HG03039 (cell line): ENCODE data around the gene MYO1D.
"Not testable (repeated sequence)": the region's sequence is repeated elsewhere in the genome, so short reads cannot be mapped to it uniquely, and the experiment has no call there.

ENCODE experiments used
- ATAC-seq: cut with Tn5 transposase; IDR thresholded peaks from one replicate; pipeline ENCODE4 v1.9.1; 2021; ENCODE audit warnings: mild to moderate bottlenecking, moderate library complexity; ENCODE audit not compliant: unreplicated experiment

MYO1D gene

DNA sequence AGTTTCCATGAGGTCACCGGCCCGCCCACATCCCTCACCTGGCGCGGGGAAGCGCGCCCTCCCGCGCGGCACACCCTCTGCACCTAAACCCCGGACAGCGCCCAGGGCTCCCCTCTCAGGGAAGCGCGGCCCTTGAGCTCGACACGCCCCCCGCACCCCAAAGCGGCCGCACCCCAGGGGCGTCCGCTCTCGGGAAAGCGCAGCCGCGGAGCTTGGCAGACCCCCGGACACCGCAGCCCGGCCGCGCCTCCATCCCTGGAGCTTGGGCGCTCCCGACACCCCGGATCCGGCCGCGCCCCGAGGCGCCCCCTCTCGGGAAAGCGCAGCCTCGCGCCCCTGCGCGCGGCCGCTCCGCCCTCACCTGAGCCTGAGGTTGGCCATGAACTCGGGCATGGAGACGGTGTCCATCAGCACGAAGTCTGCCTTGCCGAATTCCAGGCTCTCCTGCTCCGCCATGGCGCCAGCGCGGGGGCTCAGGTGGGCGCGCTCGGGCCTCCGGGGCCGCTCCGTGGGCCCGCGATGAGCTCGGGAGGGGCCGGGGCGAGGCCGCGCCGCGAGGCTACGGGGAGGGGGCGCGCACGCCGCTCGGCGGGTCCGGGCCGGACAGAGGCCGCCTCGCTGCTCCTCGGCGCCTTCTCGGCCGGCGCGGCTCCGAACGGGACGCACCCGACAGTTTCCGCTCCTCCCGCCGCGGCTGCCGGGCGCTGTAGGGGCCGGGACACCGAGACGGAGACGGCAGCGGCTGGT lies at the start of gene MYO1D:
Gene MYO1D (minus strand): TSS at position 708 of the 747 bp plus-strand sequence. CDS start 252 bp downstream, at position 456.
- peak; percentile 64 for ATAC-seq

DNA sequence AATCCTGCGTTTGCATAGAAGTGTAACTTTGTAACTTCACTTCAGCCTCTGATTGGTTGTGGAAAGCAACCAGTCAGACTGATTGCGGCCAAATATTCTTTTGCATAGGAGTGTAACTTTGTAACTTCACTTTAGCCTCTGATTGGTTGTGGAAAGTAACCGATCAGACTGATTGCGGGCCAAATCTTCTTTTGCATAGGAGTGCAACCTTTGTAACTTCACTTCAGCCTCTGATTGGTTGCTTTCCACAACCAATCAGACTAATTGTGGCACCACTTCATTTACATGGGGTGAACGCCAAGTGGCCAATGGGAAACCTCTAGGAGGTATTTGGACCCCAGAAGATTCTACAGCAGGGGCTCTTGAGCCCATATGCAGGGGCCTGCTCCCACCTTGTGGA lies 49.3 kb upstream of the MYO1D start:
- ATAC-seq: no peak

DNA sequence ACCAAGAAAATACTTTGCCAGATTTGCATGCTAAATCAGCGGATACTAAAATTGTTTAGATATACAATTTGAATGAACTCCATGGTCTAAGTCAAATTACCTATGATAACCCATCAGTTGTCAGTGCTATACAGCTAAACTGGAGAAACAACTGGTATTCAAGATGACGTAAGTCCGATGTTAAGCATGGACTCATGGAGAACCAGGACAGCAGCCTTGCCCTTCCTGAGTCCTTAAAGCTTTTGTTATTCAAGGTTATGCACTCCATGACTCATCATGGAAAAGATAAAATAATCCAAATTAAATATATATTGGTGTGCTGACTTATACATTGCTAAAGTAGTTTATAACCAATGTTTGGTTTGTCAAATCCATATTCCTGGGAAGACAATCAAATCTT lies 47.0 kb upstream of the MYO1D start:
- ATAC-seq: not testable (repeated sequence)

DNA sequence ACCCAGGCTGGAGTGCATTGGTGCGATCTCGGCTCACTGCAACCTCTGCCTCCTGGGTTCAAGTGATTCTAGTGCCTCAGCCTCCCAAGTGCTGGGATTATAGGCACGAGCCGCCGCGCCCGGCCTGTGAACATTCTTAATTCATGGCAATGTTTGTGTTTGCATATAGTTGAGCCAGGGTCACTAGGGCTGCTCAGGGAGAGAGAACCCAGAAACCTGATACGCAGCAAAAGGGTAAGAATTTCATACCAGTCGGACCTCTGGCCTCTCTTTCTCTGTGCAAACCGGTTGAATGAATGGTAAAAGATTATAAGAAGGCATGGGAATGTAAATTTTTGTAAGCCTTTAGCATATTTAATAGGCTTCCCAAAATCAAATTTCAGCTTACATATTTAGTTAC lies 44.1 kb upstream of the MYO1D start:
- no peak for ATAC-seq

DNA sequence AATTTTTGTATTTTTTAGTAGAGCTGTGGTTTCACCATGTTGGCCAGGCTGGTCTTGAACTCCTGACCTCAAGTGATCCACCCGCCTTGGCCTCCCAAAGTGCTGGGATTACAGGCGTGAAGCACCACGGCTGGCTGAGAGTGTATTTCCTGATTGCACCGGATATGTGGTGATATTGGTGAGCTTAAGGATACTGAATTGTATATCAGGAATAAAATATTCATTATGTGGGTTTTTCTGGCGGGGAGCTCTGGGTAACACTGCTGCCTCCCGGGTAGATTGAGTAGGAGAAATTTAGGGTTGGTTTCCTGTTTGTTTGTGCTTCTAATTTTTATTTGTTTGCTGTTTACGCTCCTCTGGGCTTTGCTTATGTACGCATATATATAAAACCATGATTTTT lies 43.4 kb upstream of the MYO1D start:
- no peak for ATAC-seq

DNA sequence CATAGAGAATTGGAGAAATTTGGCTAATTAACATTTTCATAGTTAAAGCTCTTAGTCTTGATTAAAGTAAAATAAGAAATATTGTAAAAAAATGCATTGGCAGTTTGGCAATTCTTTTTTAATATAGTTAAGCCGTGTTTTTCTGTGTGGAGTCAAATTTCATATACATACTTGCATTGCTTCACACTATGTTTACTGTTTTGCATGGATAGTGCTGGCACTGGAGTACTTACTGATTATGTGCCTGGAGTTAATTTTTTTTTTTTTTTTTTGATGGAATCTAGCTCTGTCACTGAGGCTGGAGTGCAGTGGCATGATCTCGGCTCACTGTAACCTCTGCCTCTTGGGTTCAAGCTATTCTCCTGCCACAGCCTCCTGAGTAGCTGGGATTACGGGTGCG lies 43.0 kb upstream of the MYO1D start:
- ATAC-seq: not testable (repeated sequence)

DNA sequence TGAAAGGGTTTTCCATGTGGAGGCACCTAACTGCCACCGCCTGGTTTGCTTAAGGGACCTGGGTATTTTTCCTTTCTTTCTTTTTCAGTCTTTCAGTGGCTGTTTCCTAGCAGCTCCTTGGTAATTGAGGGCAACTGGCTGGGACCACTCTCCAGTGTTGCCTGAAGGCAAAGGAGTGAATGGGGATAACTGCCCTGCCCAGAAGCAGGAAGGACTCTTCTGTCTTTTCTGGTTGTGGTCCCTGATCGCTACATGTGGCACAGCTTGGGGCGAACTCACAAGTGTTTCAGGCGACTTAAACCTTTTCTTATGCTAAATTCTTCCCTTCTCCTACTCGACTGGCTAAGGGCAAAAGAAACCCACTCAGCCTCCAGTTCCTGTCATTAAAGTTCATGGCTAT lies 40.9 kb upstream of the MYO1D start:
- no peak for ATAC-seq

DNA sequence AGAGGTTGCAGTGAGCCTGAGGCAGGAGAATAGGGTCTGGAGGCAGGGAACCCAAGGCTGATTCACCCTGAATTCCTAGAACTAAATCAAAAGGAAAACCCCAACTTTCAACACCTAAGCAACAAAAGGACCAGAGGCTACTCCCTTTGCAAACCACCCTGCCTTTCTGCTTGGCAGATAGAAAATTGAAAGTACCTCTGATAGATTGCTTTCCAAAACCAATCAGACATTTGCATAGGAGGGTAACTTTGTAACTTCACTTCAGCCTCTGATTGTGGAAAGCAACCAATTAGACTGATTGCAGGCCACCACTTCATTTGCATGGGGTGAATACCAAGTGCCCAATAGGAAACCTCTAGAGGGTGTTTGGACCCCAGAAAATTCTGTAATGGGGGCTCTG lies 40.2 kb upstream of the MYO1D start:
- ATAC-seq: no peak

DNA sequence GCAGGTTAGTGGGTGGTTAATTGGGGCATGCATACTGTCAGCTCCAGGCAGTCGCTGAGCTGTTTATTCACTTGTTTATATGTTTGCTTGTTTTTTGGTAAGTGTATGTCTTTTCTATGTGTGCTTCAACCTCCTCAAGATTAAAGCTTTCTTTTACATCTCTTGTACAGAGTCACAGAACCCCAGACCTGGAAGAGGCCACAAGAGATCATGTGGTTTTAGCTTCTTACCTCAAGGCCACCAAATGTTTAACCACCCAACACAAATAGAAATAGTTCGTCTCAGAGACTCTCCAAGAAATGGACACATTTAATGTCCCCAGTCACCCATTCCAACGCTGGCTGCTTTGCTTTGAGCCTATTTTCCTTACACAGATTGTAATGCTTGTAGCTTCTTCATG lies 39.2 kb upstream of the MYO1D start:
- ATAC-seq: no peak

DNA sequence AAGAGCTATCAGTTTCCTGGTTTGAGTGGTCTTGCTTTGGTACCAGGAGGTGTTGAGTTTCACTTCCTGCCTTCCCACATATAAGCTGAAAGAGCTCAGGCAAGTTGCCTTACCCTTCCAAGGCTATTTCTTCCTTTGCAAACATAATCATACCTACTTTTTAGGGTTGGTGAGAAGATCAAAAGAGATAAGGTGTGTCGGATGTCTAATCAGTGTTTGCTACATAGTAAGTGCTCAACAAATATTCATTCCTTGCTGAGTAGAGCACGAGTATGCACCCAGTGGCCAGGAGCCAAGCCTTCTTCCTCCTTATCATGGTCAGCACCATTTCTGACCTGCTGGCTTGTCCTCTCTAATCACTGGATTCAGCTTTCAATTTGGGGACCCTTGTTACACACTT lies 38.3 kb upstream of the MYO1D start:
- no peak for ATAC-seq

DNA sequence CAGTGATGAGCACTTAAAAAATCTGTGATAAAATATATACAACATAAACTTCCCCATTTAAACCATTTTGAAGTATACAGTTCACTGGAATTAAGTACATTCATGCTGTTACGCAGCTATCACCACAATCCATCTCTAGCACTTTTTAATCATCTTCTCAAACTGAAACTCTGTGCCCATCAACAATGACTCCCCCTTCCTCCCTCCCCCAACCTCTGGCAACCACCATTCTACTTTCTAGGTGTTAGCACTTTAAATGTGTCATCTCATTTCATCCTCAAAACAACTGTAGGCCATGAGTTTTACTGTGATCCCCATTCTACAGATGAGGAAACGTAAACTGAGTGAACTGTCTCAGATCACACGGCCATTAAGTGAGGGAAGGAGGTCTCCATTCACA lies 37.3 kb upstream of the MYO1D start:
- no peak for ATAC-seq

DNA sequence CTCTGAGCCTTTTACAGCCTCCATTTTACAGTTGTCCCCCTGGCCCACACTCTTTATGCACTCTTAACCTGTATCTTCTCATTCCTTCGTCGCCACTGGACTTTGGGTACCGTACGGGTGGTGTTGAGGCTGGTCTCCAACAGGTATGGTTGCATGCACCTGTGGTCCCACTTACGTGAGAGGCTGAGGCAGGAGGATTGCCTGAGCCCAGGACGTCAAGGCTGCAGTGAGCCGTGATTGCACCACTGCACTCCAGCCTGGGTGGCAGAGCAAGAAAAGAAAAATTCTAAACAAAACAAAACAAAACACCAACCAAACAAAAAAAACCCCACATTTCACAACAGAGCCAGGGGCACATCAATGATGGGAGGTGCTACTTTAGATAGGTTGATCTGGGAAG lies 36.7 kb upstream of the MYO1D start:
- no peak for ATAC-seq

DNA sequence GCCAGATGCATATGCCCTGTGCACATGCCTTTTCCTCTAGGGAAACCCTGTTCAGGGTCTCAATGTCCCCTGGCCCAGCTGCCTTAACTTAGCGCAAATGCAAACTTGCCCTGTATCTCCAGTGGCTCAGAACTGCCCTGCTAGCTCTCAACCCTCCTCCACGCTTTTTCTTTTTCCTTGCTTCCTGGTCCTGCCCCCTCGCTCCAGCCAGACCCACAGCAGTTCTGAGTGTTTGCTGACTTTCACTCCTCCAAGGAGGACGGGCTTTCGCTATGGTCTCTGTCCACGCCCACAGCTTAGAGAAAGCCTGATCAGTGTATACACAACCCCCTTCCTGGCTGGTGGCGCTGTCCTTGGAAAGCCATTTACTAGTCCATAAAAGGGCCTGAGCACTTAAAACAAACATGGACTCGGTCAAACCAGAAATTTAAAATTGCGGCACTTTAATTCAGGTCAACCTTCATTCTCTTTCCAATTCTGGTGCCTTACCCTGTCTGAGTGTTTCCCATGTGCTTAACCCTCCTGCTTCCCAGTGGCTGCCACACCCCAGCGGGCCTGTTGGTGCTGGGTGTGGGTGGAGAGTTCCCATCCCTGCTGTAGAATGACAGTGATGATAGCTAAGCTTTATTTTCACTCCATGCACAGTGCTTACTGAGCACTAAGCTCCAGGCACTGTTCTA lies 35.4 kb upstream of the MYO1D start:
- ATAC-seq: no peak

DNA sequence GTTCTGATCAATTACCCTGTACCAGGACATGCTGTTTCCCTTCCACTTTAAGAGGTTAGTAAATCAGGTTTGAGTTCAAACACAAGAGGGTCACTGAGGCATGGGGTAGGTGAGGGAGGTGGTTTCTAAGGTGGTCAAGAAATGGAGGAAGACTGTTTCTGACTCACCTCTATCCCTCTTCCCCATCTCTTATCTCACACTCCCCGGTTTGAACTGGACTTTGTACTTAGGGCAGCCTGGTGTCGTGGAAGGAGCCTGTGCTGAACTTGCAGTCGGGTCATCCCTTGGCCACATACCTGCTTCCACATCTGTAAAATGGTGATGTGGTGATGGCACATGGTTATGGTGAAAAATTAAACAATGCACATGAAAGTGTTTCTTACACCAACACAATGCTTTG lies 33.8 kb upstream of the MYO1D start:
- ATAC-seq: no peak

DNA sequence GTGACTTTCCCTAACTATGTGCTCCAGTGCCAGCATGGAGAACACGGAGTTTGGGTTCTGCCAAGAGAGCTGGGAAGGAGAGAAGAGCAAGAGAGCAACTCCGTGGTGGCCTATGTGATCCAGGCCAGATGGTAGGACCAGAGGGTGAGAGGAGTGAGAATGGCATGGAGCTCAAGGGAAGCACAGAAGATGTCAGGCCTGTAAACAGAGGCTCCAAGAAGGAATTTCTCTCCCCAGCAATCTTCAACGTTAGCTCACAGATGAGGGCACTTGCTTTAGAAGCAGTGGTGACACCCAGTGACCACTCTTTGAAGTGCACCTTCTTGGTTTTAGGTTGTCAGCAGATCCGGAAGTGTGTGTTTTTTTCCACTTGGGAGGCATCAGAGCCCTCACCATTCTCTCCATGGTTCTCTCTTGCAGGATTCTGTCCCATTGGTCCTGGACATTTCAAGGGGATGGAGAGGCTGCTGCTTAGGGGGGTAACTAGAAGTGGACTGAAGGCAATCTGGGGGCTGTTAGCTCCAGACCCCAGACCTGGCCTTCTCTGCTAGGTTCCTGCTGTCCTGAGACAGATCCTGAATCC lies 33.0 kb upstream of the MYO1D start:
- ATAC-seq: no peak

DNA sequence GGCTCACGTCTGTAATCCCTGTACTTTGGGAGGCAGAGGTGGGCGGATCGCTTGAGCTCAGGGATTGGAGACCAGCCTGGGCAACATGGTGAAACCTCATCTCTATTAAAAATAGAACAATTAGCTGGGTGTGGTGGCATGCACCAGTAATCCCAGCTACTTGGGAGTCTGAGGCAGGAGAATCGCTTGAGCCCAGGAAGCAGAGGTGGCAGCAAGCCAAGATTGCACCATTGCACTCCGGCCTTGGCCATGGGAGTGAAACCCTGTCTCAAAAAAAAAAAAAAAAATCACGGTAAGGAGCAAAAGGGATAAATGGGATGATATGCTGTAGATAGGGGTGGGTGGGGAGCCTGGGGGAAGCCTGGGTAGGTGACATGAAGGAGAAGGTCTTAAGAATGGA lies 30.7 kb upstream of the MYO1D start:
- no peak for ATAC-seq

DNA sequence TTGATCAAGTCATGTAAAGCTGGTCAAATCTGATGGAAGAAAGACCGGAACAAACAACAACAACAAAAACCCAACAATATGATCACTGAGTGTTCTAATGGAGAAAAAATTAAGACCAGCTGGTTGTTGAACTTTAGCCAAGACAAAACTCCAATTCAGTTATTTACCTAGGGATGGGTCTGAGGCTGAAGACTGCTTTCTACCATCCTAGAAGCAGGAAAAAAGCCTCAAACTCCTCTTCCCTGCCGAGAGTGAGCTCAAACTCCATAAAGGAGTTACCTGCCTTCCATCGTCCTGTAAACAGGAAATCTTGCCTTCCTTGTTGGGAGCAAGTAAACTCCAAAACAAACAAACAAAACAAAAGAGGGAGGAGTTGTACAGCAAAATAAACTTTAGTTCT lies 28.0 kb upstream of the MYO1D start:
- ATAC-seq: no peak

DNA sequence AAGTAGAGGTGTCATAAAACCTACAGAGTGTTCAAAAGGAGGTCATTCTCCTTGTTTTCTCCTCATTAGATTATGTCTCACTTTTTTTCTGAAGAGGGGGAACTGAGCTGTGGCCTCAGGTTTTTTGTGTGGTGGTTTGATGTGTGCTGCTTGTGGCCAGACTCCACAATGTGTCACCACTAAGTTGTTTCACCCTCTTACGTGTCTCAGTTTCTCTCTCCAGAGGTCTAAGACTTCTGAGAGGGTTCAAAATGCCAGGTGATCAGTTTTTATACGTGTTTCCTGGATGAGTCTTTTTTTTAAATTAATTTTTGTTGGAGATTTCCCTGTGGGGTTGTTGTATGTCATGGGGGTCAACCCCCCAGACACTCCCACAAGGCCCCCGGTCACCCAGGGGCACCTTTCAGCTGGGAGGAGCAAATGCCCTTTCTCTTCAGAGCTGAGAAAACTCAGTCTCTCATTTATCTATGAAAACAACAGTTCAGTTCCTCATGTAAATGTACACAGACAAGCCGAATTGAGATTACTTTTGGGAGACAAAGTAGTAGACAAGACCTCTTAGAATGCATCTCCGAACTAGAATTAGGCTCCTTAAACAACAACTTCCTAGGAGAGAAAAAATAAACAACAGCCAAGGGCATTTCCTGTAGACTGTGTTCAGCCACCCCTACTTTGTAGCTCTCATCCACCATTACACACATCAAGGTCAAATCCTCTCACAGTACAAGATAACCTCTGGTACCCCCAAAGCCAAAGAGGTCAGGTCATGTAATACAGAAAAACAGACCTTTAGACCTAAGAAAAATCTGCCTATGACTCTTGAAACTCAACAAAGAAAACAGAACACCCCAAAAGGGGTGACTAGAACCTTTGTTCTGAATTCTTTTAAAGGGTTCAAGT lies 27.1 kb upstream of the MYO1D start:
- ATAC-seq: no peak

DNA sequence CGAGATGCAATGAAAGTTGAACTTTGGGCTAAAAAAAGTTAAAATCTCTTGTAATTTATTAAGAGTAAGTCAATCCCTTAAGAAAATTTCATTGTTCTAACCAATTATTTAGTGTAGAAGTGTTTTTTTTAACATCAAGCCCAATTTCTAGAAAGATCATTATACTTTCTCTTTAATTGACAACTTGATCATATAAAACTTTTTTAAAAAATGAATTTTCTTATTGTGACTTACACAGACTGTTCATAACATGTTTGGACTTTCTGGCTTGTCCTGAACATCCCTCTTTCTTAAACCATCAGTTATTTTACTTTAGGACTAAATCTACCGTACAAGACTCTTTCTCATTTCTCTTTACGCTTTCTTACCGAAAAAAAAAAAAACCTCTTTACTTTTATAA lies 24.8 kb upstream of the MYO1D start:
- no peak for ATAC-seq

DNA sequence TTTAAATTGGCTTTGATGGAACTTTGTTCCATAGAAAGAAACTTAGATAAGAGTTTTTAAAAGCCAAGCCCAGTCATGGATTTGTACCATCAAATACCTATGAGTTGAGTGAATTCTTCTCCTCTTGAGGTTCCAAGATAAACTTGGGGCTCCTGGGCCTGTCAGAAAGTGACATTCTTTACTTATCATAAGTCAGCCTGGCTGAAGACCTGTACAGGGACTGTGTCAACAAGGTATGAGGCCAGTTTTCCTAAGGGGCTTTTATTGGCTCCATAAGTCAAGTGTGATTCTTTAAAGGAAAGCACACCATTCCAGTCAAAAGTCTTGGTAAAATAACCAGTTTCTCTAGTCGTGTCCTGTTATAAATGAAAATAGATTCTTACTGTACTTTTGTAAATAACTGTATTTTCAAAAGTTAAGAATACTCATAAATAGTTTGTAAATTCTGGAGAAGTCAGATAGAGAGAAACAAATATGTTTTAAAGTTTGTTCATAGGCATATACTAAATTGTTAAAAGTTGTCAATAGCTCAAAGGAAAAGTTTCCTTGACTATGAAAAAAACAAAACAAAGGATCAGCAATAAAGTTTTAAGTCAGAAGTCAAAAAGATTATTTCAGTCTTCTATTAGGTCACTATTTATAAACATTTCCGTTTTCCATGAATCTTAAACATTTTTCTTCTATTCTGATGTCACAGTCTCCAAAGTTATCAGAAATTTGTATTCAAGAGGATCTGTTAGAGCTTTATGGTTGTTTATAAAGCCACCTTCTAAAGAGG lies 22.5 kb upstream of the MYO1D start:
- ATAC-seq: no peak
